ENCODE data around the gene DDO. TPM values are rescaled to one million over a fixed set of nuclear protein-coding genes. Genes with fewer than 3 reads are reported as not detected.

Gene DDO
- total and polyA plus RNA-seq, 2 of the 8 experiments (the other 6 are each of a cell fraction or from before 2014, with no cell fraction given): not detected

GRCh38 chr6:110357664-110358552 lies 57.5 kb downstream of the DDO start, which contains the start of gene METTL24:
TSS of gene METTL24 (minus strand) at chr6:110358349. CDS start at chr6:110358272, 77 bp downstream.
- Histone ChIP-seq H2BK20ac (ENCODE audit: low read length) (no peak within 1 kb of the TSS), H2AFZ (ENCODE audit: low read length) (peak within 1 kb of the TSS; percentile 95), H3K27me3 (replicated peaks in 1 of 4; ENCODE audit: control insufficient read depth in 3 of 4, extremely low read depth in 1 of 4, insufficient read depth in 3 of 4, low read length in 3 of 4) (peaks cover 8 to 24% (median 18%) of the 10 kb centered on the region in 4 experiments), H4K8ac (ENCODE audit: extremely low read depth, insufficient read depth, low read length) (peak within 1 kb of the TSS; percentile 63), H3K14ac (ENCODE audit: insufficient read length) (no peak within 1 kb of the TSS), H2BK15ac (ENCODE audit: low read length) (no peak within 1 kb of the TSS), H3K4me1 (replicated peaks in 1 of 4; ENCODE audit: control insufficient read depth in 3 of 4, insufficient read depth in 4 of 4, low read length in 3 of 4) (peaks cover 13 to 27% (median 20%) of the 10 kb centered on the region in 4 experiments), H3K4me2 (ENCODE audit: insufficient read depth in 1 of 2, low read depth in 2 of 2, low read length in 2 of 2) (peak within 1 kb of the TSS; percentile 75 to 88), H3K79me1 (ENCODE audit: low read depth, low read length) (no peaks in the 10 kb centered on the region), H3K18ac (ENCODE audit: extremely low read depth, low read length) (0 out of 2 replicates have a peak within 1 kb of the TSS, but pooled peaks have one; percentile 1), H3K27ac (ENCODE audit: low read depth, low read length) (no peak within 1 kb of the TSS), H3K4ac (replicated peaks; ENCODE audit: insufficient read length, low read depth, low read length) (no peak within 1 kb of the TSS), H2BK120ac (replicated peaks; ENCODE audit: low read depth, low read length) (no peak within 1 kb of the TSS), H2BK5ac (ENCODE audit: low read depth, low read length) (no peak within 1 kb of the TSS), H3K56ac (replicated peaks; ENCODE audit: insufficient read length, low read depth, low read length) (no peak within 1 kb of the TSS), H3K9ac (replicated peaks in 1 of 4; ENCODE audit: extremely low read depth in 1 of 4, low read depth in 3 of 4, low read length in 3 of 4) (peak within 1 kb of the TSS in 1 of 4 experiments; percentile 42; a peak in 1 of 7 replicates), H4K91ac (replicated peaks; ENCODE audit: insufficient read length, low read length) (peak within 1 kb of the TSS; percentile 58), H2BK12ac (ENCODE audit: low read depth, low read length) (peak within 1 kb of the TSS; percentile 78), H3K36me3 (ENCODE audit: control insufficient read depth in 2 of 4, insufficient read depth in 4 of 4, low read length in 3 of 4) (no peaks in the 10 kb centered on the region), H3K23ac (ENCODE audit: insufficient read length) (no peak within 1 kb of the TSS), H3K23me2 (ENCODE audit: low read depth, low read length) (peaks cover 4% of the 10 kb centered on the region; the same call in 1 of the 2 replicates), H3K9me3 (ENCODE audit: insufficient read depth in 2 of 2, low read depth in 1 of 2, low read length in 1 of 2) (no peaks in the 10 kb centered on the region), H3K4me3 (ENCODE audit: extremely low read depth in 1 of 4, insufficient read depth in 2 of 4, low read depth in 3 of 4, low read length in 4 of 4) (peak within 1 kb of the TSS; percentile 40 to 67 (median 64)), H4K20me1 (replicated peaks in 1 of 2; ENCODE audit: control insufficient read depth in 1 of 2, insufficient read depth in 2 of 2, low read length in 2 of 2) (no peaks in the 10 kb centered on the region), H3K79me2 (ENCODE audit: control insufficient read depth in 1 of 2, insufficient read depth in 2 of 2, low read length in 2 of 2) (no peaks in the 10 kb centered on the region), H2AK5ac (ENCODE audit: low read depth, low read length) (no peak within 1 kb of the TSS), H4K5ac (ENCODE audit: insufficient read length, low read depth, low read length) (no peak within 1 kb of the TSS)
- FAIRE-seq (no peak), DNase-seq (ENCODE audit: low read depth in 1 of 2, low spot score in 2 of 2) (peak in 1 of 2 experiments; percentile 72)
- CTCF ChIA-PET (ENCODE audit: partially characterized antibody): no interaction called here
- POLR2A ChIA-PET (ENCODE audit: partially characterized antibody): no interaction called here
- WGBS, 2 experiments (ENCODE audit: extremely low coverage in 1 of 2, insufficient coverage in 1 of 2, insufficient read length in 1 of 2, insufficient replicate concordance in 2 of 2, low coverage in 1 of 2, low lambda C conversion rate in 2 of 2, missing lambda C conversion rate in 1 of 2): 3% methylated on average over 73 of the region's 107 CpGs; no CpG with 5 or more reads in 1 of the 2 experiments
- TF ChIP-seq GABPA (IDR thresholded peaks at IDR 0.05; ENCODE audit: borderline replicate concordance, insufficient read depth, low read length) (no peak; the same call in 1 of the 2 replicates), CREB1 (IDR thresholded peaks at IDR 0.05) (no peak), CTCF (IDR thresholded peaks at IDR 0.05; ENCODE audit: control extremely low read depth in 1 of 3, insufficient read depth in 1 of 3, low read depth in 1 of 3, low read length in 3 of 3) (peak in 2 of 3 experiments; percentile 2 to 6; a peak in 2 of 4 replicates), SP1 (IDR thresholded peaks at IDR 0.05; ENCODE audit: low read depth, low read length) (no peak), BCL11A (IDR thresholded peaks at IDR 0.05; ENCODE audit: low read depth in 2 of 2, low read length in 2 of 2) (no peak), RNF2 (IDR thresholded peaks at IDR 0.05; ENCODE audit: borderline replicate concordance, low read depth, low read length, missing control alignments, poor library complexity, severe bottlenecking) (no peak), SP4 (IDR thresholded peaks at IDR 0.05; ENCODE audit: low read length) (no peak), KDM4A (IDR thresholded peaks at IDR 0.05; ENCODE audit: low read depth, low read length, severe bottlenecking) (peak; percentile 73), JUND (IDR thresholded peaks at IDR 0.05; ENCODE audit: low read length) (no peak)
